NCI-H2171 treated with DMSO at 0.1 percent for 48 hours (cell line): ENCODE measurements around the gene IGSF22.

Experiments used
- DNase-seq: peaks from one replicate; lab custom pipeline; 2025; lab: John Stamatoyannopoulos, UW

IGSF22 gene

DNA sequence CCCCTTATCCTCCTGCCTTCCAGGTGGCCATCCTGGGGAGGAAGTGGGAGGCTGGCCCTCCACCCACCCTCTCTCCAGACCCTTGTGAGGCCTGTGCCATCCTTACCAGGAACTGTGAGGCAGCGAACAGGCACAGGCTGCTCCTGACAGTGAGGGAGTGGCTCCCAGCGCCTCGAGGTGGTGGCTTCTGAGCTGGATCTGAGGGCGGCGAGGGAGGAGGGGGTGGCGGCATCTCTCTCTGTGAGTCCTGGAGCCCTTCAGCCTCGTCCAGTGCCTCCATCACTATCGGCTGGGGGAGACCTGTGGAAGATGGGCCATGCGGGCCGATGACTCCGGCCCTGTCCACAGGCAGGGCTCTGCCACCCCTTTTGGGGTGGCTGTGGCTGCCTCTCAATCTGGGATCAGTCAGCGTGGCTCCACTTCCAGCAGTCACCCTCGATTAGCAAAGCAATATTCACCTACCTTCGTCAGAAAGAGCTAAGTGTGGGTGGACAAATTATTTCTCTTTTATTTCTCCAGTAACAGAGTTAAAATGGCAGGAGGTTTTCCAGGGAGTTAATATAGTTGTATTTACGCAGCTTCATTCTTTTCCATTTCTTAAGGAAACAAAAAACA, 18.0 kb upstream of the IGSF22 start:
- DNase-seq: no peak

DNA sequence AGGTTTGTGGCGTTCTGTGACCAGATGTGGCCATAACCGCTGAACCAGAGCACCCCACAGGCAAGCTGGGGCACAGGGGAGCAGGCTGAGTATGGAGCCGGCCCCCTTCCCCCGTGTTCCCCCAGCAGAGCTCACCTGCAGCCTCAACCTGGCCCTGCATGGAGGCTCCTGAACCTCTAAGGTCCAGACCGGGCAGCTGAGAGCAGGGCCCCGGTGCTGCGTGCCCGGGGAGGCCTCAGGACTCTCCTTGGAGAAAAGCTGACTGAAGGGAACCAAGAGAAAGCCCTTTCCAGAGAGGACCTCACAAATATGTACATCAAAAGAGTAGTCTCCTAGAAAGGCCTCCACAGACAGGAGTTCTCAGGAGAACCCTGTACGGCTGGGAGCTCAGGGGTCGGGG, 17.4 kb upstream of the IGSF22 start:
- no peak for DNase-seq

DNA sequence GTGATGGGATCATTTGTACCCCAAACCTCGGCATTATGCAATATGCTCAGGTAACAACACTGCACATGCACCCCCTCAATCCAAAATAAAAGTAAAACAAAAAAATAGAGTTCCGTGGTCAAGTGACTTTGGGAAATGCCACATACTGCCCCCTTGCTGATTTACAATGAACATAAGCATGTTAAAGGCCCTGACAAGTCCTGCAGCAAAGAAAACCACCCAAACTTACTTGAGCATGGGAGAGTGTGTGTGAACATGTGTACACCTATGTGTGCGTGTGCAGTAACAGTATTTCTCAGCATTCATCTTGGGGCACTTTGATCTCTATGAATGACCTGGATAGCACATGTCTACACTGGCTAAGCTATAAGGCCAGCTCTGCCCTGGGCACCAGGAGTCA, 15.8 kb upstream of the IGSF22 start:
- DNase-seq: no peak

DNA sequence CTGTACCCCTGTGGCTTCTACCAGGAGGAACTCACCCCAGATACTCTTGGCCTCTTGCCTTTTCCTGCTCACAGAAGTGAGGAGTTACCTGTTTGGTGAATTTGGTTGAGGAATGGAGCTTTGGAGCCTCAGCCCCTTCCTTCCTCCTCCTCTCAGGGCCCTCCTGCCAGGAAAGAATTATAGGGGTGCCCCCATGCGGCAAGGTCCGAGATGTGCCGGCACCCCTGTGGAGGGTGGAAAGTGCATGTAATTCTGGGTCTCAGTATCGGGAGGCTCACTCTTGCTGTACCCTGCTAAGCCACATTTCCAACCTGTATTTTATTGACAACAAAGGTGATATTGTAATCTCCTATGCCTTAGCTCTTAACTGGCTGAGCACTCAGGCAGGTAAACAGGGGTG, 13.7 kb upstream of the IGSF22 start:
- no peak for DNase-seq

DNA sequence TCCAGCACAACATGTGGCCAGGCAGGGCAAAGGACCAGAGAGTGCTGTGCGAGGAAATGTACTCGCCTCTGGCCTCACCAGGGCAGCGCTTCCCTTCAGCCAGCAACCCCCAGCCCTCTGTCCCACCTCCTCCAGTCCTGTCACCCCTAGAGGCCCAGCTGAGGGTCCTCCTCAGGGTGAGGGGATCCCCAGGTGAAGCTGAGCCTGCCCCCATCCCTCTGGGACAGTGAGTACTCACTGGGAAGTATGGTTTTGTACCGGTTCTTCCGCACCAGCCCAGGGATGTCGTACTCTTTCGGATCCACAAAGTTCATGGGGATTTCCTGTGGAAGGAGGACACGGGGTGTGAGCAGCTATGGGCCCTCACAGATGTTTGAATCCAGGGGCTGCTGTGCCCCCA, 11.7 kb upstream of the IGSF22 start:
- no peak for DNase-seq

DNA sequence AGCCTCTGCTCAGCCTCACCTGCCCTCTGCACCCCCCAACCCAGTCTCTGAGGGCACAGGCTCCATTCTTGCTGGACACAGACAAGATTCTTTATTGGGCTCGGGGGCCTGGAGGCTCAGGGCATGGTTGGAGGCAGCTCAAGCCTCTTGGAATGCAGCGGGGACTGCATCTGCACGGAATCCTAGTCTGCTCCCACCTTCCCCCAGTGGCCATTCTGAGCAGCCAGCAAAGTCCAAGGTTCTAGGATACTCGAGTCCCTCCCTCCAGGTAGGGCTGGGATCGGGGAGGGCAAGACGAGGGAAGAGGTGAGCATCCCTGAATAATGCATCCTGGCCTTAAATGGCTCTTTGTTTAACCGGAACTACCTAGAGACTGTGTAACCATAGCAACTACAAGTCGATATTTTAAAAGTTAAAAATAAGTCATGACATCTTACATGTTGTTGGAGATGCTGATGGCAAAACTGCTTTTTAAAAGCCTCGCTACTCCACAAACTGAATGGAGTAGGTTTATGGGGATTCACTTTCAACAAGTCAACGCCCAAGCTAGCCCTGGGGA, 10.7 kb upstream of the IGSF22 start:
- no peak for DNase-seq

DNA sequence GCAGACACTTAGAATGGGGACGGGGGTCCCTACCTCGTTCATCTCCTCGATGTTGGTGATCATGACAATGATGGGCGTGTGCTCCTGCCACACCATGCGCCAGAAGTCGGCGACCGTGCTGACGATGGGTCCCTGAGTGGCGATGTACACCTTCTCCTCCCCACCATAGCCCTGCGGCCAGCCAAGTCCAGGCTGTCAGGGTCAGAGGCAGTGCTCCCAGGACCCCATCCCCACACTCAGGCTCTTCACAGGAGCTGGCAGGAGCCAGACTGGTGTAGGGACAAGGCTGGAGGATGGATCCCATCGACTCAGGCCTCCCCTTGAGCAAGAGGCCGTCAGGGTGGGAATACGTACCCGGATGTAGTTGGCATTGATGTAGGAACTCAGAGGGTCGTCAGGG, 7.2 kb upstream of the IGSF22 start:
- DNase-seq: no peak

DNA sequence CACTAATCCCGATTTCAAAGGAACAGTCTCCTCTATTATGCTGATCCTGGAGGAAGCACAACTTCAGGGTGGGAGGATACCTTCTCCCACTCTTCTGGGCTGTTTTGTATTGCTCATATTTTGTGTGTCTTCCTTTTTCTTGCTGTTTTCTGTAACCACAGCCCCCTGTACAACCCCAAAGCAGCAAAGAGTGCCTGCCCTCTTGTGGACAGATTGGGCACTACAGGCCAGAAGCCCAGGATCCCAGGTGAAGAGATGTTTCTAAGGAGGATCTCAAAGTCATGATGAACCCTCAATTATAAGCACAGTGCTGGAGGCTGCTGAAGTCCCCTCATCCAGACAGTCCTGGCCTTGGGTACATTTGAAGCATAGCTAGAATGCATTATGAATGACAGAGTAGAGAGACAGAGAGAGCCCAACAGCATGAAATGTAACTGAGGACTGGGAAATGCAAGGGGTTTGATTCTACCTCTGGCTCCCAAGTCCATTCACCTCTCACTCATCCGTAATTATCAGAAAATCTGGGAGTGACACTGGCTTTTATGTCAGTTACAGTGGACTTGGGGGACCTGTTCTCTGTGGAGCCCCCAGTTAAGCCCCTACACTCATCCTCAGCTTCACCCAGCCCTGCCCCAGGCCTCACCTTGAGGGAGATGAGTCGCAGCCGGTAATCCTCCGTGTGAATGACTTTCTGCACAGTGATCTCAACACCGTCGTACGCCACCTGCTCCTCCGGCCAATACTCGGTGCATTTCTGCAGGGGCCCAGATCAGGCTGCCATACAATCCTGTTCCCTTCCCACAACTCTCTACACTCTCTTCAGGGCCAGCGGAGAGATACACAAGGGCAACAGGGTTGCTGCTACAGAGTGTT, 6.2 kb upstream of the IGSF22 start:
- peak; percentile 26 for DNase-seq

DNA sequence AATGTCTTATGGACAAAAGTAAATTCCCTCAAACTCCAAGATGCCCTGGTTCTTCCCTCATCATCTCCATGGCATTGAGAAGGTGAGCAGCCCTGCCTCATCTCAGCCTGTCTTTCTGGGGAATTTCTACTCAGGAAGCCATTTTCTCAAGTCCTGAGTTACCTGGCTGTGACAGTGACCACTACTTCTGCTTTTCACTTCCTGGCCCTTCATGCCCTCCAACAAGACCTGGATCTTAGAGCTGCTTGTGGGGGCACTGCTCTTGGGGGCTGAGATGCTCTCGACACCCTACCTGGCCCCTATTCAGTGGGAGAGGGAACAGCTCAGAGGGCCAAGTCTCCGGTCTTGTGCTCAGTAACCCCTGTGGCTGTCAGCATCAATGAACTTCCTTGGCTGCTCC, 5.5 kb upstream of the IGSF22 start:
- DNase-seq: no peak

DNA sequence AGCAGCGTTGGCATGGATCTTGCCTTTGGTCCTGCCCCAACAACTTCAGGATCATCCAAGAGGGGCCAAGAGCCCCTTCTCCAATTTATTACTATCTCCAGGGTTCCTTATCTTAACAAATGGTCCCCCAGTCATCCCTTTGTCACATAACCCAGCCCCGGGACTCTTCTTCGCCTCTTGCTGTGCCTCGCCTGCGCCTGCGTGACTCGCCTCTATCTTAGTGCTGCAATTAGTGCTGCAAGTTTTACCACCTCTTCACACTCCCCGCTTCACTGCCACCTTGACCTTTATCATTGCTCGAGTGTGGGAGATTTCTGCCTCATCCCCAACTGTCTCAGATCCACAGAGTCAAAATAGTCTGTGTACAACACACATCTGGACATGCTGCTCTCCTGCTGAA, 4.0 kb upstream of the IGSF22 start:
- DNase-seq: no peak

DNA sequence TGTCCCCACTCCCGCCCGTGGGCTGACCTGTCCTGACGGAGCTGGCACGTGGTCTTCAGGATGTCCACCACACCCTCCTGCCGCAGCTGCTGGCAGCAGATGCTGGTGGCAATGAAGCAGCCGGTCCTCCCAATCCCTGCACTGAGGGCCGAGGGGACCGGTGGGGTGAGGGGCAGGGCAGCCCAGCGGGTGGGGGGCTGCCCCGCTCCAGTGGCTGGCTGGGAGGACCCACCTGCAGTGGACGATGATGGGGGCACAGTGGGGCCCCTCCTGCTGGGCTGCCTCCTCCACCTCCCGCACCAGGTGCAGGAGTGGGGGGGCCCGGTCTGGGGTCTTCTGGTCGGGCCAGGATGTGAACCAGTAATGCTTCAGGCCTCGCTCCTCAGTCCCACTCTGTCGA, 3.4 kb upstream of the IGSF22 start:
- DNase-seq: no peak

DNA sequence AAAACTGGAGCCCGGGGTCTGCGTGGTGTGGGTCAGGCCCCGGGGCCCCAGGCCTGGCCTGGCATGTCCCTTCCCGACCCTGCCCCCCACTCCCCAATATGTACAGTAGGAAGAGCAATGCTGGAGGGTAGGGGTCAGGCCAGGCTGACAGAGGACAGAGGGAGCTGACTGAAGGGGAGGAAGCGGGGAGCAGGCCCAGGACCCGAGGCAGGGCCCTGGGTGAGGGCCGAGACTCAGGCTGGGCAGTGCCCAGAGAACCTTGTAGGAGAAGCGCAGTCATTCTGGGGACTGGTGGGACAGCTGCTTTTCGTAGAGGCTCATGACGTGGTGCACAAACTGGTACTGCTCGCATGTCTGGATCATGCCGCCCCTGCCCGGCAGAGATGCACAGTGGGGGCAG, 2.7 kb upstream of the IGSF22 start:
- DNase-seq: no peak

DNA sequence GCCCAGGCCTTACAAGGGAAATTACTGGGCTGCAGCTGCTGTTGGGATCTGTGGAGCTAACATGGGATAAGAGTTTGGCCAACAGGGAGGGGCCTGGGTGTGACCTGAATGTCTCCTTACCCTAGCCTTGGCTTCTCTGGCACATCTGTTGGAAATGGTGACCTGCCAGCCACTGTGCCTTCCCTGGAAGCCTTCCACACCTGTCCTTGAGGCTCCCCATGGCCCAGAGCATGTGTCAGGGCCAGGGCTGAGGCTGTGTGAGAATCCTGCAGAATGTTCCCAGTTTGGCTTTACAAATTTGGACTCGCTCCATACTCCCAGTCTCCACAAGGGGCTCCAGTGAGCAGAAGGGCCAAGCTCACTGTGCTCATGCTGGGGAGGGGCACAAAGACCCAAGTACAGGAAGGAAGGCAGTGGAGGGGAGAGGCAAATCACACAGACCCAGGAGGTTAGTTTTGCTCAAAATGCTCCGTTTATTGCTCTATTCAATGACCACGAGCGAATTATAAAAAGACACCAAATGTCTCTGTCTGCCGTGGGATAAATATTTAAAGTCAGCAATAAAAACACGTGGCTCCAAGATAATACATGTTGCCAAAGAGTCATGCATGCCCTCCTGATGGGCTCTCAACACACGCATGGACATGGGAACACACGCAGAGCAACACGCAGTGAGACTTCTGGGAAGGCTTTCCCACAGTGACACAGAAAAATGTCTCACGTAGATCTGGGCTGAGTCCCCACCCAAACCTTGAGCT, 1.7 kb upstream of the IGSF22 start:
- DNase-seq: no peak

DNA sequence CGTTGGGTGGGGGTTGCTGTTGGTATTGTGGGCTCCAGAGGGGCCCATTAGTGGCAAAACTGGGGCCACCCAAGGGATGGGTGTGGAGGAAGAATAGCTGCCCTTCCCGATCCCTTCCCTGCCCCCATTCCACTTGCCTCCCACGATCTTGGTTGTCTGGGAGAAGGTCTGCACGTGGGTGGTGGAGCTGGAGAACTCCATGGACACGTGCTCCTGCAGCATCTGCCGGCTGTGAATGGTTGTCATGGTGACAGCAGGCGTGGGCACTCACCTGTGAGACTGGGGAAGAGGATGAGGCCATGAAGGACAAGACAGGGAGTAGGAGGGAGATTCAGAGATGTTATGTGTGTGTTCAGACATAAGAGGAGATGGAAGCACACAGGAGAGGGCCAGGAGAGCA, 2.0 kb downstream of the IGSF22 start:
- no peak for DNase-seq

DNA sequence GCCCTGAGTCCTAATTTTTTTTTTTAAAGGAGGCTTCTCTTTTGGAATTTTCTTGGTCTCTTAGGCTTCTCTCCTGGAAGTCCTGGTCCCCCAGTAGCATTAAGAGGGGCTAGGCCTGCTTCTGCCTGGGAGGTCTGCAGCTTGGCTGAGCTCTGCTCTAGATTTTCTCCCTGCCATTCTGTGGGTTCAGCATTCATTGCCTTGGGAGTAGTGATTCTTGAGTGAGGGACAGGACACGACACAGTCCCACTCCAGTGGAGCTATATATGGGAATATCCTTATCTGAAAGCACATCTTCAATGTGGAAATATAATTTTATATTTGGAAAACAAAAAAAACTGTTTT, 3.7 kb downstream of the IGSF22 start:
- DNase-seq: no peak

DNA sequence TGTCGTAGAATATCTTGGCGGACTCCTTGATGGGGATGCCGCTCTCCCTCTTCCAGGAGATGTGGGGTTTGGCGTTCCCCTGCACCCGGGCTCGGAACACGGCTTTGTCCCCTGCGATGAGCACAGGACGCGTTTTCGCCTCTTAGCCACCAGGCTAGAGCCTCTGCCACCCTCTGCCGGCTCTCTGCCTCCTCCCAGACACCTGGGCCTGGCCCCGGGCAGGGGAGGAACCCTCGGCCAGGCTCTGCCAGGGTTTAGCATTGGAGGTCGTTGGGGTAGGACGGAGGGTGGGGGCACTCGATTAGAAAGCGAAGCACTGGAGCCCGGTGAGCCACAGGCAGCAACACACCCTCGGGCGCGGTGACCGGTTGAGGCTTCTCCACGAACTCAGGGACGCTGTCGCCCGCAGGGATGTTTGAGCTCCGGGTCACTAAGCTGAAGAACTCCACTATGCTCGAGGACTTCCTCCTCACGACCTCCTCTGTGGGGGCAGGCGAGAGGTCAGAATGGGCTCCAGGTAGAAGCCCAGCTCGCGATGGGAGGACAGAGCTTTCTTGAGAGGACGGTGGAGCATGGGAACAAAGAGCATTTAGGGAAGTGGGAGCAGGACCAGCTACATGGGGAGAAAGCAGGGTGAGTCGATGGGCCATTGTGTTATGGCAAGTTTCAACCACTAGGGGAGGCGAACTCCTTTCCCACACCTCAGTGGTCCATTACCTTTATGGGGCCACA, 4.3 kb downstream of the IGSF22 start:
- peak; percentile 30 for DNase-seq

DNA sequence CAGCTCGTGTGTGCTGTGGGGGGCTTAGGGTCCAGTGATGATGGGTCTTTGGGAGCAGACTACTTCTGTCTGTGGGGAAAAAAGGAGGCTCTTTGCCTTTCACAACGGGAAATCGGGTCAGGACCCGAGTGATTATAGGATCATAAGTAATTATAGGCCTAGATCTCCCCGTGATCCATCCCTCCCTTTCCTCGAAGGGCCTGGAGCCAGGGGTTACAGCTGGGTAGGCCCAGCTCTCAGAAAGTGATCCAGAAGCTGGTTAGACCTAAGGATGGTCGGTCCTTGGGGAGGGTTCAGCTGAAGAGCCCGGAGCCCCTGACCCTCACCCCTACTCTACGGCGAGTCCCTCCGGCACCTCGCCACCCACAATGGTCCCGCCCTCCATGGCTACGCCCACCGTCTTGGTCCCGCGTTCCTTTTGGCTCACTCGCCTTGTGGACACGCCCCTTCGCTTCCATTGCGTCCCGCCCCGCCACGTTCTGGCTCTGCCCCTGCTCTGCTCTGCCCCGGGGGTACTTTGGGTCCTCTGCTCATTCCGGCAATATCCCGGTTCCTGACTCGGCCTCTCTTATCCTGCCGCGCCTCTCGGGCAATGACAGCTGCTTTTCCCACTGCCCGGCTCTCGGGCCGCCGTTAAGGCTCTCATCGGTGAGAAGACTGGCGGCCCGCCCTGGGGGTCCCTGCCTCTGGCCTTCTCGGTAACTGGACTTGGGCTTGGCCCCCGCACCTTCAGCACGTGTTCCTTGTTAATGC, 5.0 kb downstream of the IGSF22 start:
- peak; percentile 49 for DNase-seq

DNA sequence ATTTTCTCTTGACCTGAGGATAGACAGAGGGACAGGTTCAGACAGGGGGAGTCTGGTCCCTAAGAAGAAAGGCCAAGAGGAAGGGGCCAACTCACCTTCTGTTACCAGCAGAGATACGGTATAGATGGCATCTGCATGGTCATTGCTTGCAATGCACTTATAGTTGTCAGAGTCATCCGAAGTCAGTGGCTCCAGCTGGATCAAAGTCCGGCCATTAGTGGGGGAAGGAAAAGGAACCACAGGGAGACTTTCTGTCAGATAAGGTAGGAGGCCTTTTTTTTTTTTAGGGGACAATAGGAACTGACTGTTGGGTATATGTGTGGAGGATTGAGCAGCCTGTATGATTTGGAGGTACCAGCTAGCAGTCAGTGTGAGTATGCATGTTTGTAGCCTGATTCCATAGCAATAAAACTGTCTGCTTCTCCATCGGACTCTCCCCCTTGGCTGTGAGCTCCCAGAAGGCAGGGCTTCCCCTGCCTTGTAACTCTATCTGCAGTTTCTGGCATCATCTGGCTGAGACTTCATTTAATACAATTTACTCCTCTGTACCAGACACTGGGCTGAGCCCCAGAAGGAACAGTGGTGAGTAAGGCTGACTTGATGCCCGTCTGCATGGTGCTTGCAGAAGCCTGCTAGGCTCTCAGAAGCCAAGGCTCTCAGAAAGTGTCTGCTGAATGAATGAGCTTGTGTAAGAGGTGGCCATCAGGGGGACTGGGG, 5.7 kb downstream of the IGSF22 start:
- no peak for DNase-seq

DNA sequence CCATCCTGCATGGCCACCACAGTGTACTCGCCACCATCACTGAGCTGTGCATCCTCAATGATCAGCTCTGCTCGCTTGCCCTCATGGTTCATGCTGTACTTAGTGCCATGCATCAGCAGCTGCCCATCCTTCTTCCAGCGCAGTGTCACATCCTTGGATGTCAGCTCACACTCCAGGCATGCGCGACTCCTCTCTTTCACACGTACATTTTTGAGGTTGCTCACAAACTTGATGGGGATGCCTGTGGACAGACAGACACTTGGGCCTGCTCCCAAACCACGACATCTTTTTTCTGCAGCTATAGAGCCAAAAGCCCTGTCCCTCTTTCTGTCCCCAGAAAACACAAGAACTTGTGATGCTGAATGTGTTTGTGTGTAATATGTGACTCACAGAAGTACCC, 10.5 kb downstream of the IGSF22 start:
- DNase-seq: no peak

DNA sequence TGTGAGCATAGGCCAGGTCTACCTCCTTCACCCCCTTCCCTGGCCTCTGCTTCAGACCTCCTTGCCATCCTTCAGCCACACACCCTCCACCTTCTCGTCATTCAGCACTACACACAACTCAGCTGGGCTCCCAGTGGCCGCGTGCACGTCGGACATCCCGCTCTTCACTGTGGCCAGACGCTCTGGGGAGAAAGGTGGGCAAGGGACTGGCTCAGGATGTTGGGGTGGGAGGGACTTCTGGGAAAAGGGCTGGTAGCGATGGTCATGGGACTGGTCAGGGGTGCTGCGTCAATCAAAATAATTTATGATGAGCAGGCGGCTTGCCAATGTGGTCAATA, 11.6 kb downstream of the IGSF22 start:
- DNase-seq: no peak
